GM18507 (cell line): ENCODE results near the gene PPOX.

Experiments
- DNase-seq: peaks from one replicate; pipeline ENCODE4 v3.0.0; 2011; ENCODE audit warnings: low read depth; ENCODE audit not compliant: insufficient read length; ENCODE audit errors: extremely low spot score
- FAIRE-seq: peaks from 2 replicates; lab custom pipeline; 2011; peaks lifted over from hg19 to GRCh38; lab: Jason Lieb, UNC

PPOX gene

GRCh38 chr1:161209790-161210409, 43.7 kb downstream of the PPOX start:
- FAIRE-seq (peak; percentile 66), DNase-seq (peak; percentile 55)

- DNase-seq (no peak), FAIRE-seq (no peak)
Measured at GRCh38 chr1:161214369-161214768, 48.1 kb downstream of the PPOX start.

- FAIRE-seq, result no peak
Measured at GRCh38 chr1:161215076-161215475, 48.9 kb downstream of the PPOX start, which contains the start of gene FCER1G. Gene FCER1G, plus strand, starts transcription at chr1:161215295. Its CDS starts 27 bp downstream, at chr1:161215322.

GRCh38 chr1:161216945-161217712, 50.9 kb downstream of the PPOX start:
- DNase-seq (peak; percentile 40), FAIRE-seq (peak; percentile 97)

More at GRCh38 chr1:161215076-161215475, 48.9 kb downstream of the PPOX start, which contains the start of gene FCER1G:
- DNase-seq, result no peak

- DNase-seq (no peak), FAIRE-seq (no peak)
Measured at GRCh38 chr1:161217831-161218230, 51.6 kb downstream of the PPOX start.

GRCh38 chr1:161218301-161219077, 52.3 kb downstream of the PPOX start:
- no peak for DNase-seq
- FAIRE-seq, result no peak

GRCh38 chr1:161219078-161219892, 53.1 kb downstream of the PPOX start:
- no peak for DNase-seq
- FAIRE-seq, result no peak

GRCh38 chr1:161220002-161220401, 53.8 kb downstream of the PPOX start:
- FAIRE-seq, result no peak
- no peak for DNase-seq
